COR-L47 (cell line): Measurements from ENCODE around the gene DYNLT3.

Experiments
- DNase-seq: peaks from one replicate; lab custom pipeline; 2025; lab: John Stamatoyannopoulos, UW

DYNLT3 gene

GRCh38 chrX:37840931-37841330 is 6.4 kb downstream of the DYNLT3 start:
- DNase-seq, result no peak

- no peak for DNase-seq
Observed at GRCh38 chrX:37834937-37835336, 12.4 kb downstream of the DYNLT3 start.

GRCh38 chrX:37830371-37830770 is 17.0 kb downstream of the DYNLT3 start:
- DNase-seq, result no peak

- no peak for DNase-seq
Observed at GRCh38 chrX:37829721-37830120, 17.6 kb downstream of the DYNLT3 start.

GRCh38 chrX:37825215-37825842 is 22.0 kb downstream of the DYNLT3 start:
- peak; percentile 4 for DNase-seq

- no peak for DNase-seq
Observed at GRCh38 chrX:37824491-37825214, 22.7 kb downstream of the DYNLT3 start.

- DNase-seq, result no peak
Observed at GRCh38 chrX:37820646-37821045, 26.7 kb downstream of the DYNLT3 start.

GRCh38 chrX:37818031-37818430 is 29.3 kb downstream of the DYNLT3 start:
- no peak for DNase-seq

GRCh38 chrX:37817579-37817978 is 29.8 kb downstream of the DYNLT3 start:
- no peak for DNase-seq

GRCh38 chrX:37817176-37817575 is 30.2 kb downstream of the DYNLT3 start:
- DNase-seq, result no peak

GRCh38 chrX:37816766-37817165 is 30.6 kb downstream of the DYNLT3 start:
- DNase-seq, result no peak

GRCh38 chrX:37815366-37815765 is 32.0 kb downstream of the DYNLT3 start:
- no peak for DNase-seq

GRCh38 chrX:37813570-37813969 is 33.8 kb downstream of the DYNLT3 start:
- no peak for DNase-seq

- DNase-seq, result no peak
Observed at GRCh38 chrX:37812110-37812509, 35.3 kb downstream of the DYNLT3 start.

- DNase-seq, result no peak
Observed at GRCh38 chrX:37809970-37810369, 37.4 kb downstream of the DYNLT3 start.

GRCh38 chrX:37803057-37803456 is 44.3 kb downstream of the DYNLT3 start:
- DNase-seq, result no peak

GRCh38 chrX:37802028-37802427 is 45.3 kb downstream of the DYNLT3 start:
- no peak for DNase-seq

- no peak for DNase-seq
Observed at GRCh38 chrX:37800717-37801116, 46.7 kb downstream of the DYNLT3 start.

- DNase-seq, result no peak
Observed at GRCh38 chrX:37799936-37800335, 47.4 kb downstream of the DYNLT3 start.

- DNase-seq, result no peak
Observed at GRCh38 chrX:37796805-37797204, 50.6 kb downstream of the DYNLT3 start.

GRCh38 chrX:37796310-37796709 is 51.1 kb downstream of the DYNLT3 start:
- DNase-seq, result no peak
